Measurements from ENCODE around the gene TBC1D22A.

Gene TBC1D22A

GRCh38 chr22:47011131-47011858 lies 248.8 kb downstream of the TBC1D22A start:
- H3K9me3 ChIP-seq (ENCODE audit: control insufficient read depth in 2 of 2, low read length in 2 of 2) = no peaks in the 10 kb centered on the region
- no peak overlapping the region for H3K9ac ChIP-seq (ENCODE audit: low read length in 2 of 2)
- H3K4me1 ChIP-seq (ENCODE audit: control insufficient read depth, insufficient read depth, low read length) = no peaks in the 10 kb centered on the region
- no peak overlapping the region for H3K4me3 ChIP-seq (ENCODE audit: low read length in 2 of 2)
- no peaks in the 10 kb centered on the region for H3K27me3 ChIP-seq (ENCODE audit: control insufficient read depth in 1 of 2, insufficient read depth in 2 of 2, low read length in 2 of 2)
- peaks cover 3 to 13% of the 10 kb centered on the region in 2 donors for H3K36me3 ChIP-seq (ENCODE audit: control insufficient read depth in 2 of 2, insufficient read depth in 2 of 2, low read length in 2 of 2)
- H3K27ac ChIP-seq (ENCODE audit: low read length) = no peak overlapping the region

GRCh38 chr22:47011859-47012258 lies 249.4 kb downstream of the TBC1D22A start:
- H3K27ac ChIP-seq (ENCODE audit: low read length) = no peak overlapping the region
- H3K4me3 ChIP-seq (ENCODE audit: low read length in 2 of 2) = no peak overlapping the region
- H3K9ac ChIP-seq (ENCODE audit: low read length in 2 of 2) = no peak overlapping the region
- H3K27me3 ChIP-seq (ENCODE audit: control insufficient read depth in 1 of 2, insufficient read depth in 2 of 2, low read length in 2 of 2) = no peaks in the 10 kb centered on the region
- H3K9me3 ChIP-seq (ENCODE audit: control insufficient read depth in 2 of 2, low read length in 2 of 2) = no peaks in the 10 kb centered on the region
- no peaks in the 10 kb centered on the region for H3K4me1 ChIP-seq (ENCODE audit: control insufficient read depth, insufficient read depth, low read length)
- peaks cover 3 to 10% of the 10 kb centered on the region in 2 donors for H3K36me3 ChIP-seq (ENCODE audit: control insufficient read depth in 2 of 2, insufficient read depth in 2 of 2, low read length in 2 of 2)

DNA sequence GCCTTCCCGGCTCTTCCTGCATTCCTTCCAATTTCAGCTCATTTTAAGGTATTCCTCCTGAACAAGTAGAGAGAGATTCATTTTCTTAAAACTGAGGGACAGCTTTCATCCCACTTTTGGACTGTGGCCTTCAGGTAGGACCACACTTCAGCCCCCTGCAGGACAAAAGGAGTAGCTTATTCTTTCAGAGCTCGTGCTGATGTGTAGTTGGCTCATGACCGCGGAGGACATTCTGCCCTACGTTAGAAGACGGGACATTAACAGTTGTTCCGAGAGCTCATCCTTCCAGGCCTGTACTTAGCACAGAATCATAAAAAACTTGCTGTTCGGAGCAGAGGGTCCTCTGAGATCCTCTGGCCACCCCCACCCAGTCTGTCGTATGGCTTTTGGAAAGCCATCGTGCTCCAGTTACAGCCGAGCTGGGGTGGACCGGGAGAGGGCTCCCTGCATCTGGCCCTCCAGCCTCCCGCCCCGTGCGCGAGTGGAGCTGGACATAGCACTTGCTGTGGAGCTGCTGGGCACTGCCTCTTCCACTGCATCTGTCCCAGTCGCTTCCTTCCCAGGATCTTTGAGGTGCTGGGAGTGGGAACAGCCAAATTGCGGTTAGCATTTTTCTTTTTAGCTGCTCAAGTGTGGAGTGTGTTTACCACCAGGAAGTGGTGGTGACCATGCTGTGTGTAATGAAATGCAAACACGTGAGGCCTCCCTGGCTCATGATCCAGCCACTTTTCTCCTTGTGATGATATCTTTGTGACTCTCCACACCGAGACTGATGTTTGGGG lies 250.3 kb downstream of the TBC1D22A start:
- Histone ChIP-seq H3K9ac (ENCODE audit: low read length in 2 of 2) (no peak overlapping the region), H3K27me3 (ENCODE audit: control insufficient read depth in 1 of 2, insufficient read depth in 2 of 2, low read length in 2 of 2) (no peaks in the 10 kb centered on the region), H3K9me3 (ENCODE audit: control insufficient read depth in 2 of 2, low read length in 2 of 2) (no peaks in the 10 kb centered on the region), H3K27ac (ENCODE audit: low read length) (no peak overlapping the region), H3K4me3 (ENCODE audit: low read length in 2 of 2) (no peak overlapping the region), H3K36me3 (ENCODE audit: control insufficient read depth in 2 of 2, insufficient read depth in 2 of 2, low read length in 2 of 2) (peaks cover 3 to 9% of the 10 kb centered on the region in 2 donors), H3K4me1 (ENCODE audit: control insufficient read depth, insufficient read depth, low read length) (no peaks in the 10 kb centered on the region)

DNA sequence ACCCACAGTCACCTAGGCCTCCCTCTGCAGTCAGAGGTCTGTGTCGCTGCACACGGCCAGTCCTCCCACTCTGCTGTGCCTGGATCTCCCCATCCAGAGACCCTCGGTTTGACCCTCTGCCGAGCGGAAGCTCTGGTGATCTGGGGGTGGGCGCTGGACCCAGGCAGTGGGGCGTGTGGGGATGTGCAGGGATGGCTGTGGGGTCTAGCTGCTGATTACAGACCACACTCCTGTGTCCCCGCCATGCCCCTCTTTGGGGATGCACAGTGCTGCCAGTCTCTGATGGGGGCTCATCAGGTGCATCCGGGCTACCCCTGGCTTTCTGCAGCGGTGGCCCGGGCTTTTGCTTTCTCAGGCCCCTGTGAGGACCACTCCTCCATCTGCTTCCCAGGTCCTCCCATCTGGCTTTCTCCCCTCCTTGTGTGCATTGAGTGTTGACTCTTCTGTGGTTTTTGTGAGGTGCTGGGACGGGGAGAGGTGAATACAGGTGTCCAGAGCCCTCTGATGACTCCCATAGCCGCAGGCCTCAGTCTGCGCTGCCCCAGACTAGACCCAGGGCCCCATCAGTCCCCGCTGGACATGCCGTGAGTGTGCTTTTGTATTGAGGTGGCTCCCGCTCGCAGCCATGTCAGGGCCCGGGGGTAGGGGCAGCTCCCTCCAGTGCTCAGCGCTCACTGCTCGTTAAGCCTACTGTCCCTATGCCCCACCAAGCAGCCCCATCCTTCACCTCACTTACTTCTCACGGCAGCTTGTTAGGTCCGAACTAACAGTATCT lies 251.6 kb downstream of the TBC1D22A start:
- H3K27me3 ChIP-seq (ENCODE audit: control insufficient read depth in 1 of 2, insufficient read depth in 2 of 2, low read length in 2 of 2) = no peaks in the 10 kb centered on the region
- H3K4me1 ChIP-seq (ENCODE audit: control insufficient read depth, insufficient read depth, low read length) = no peaks in the 10 kb centered on the region
- no peak overlapping the region for H3K27ac ChIP-seq (ENCODE audit: low read length)
- peaks cover 3 to 7% of the 10 kb centered on the region in 2 donors for H3K36me3 ChIP-seq (ENCODE audit: control insufficient read depth in 2 of 2, insufficient read depth in 2 of 2, low read length in 2 of 2)
- no peaks in the 10 kb centered on the region for H3K9me3 ChIP-seq (ENCODE audit: control insufficient read depth in 2 of 2, low read length in 2 of 2)
- H3K4me3 ChIP-seq (ENCODE audit: low read length in 2 of 2) = no peak overlapping the region
- no peak overlapping the region for H3K9ac ChIP-seq (ENCODE audit: low read length in 2 of 2)

DNA sequence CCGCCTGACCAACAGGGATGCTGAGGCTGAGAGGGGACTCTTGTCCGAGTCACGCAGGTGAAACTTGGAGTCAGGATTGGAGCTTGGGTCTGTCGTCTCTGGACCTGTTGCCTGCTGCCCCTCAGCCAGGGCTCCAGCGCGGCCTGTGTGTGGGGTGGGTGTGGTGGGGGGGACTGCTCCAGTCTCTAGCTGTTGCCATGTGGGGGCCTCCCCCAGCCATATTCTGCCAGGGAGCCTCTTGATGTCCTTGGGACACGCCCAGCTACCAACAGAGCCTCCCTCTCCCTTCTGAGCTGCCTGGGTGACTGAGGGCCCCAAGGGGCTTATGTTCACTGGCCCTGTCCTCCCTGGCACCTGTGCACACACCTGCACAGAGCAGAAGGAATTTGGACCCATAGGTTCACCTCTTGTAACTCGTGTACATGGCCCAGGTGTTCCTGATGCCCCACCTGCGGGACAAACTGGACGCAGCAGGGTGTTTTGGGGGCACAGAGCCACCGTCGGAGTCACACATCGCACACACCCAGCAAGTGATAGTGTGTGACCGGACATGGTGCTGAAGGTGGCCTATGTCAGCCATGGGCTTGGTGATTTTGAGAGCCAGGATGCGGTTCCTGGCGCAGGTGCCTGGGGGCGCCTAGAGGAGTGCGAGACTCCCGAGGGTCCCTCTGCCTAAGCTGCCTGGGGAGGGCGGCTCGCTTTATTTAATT lies 252.3 kb downstream of the TBC1D22A start:
- Histone ChIP-seq H3K36me3 (ENCODE audit: control insufficient read depth in 2 of 2, insufficient read depth in 2 of 2, low read length in 2 of 2) (no peaks in the 10 kb centered on the region), H3K4me3 (ENCODE audit: low read length in 2 of 2) (no peak overlapping the region), H3K9me3 (ENCODE audit: control insufficient read depth in 2 of 2, low read length in 2 of 2) (no peaks in the 10 kb centered on the region), H3K27me3 (ENCODE audit: control insufficient read depth in 1 of 2, insufficient read depth in 2 of 2, low read length in 2 of 2) (no peaks in the 10 kb centered on the region), H3K27ac (ENCODE audit: low read length) (no peak overlapping the region), H3K4me1 (ENCODE audit: control insufficient read depth, insufficient read depth, low read length) (no peaks in the 10 kb centered on the region), H3K9ac (ENCODE audit: low read length in 2 of 2) (no peak overlapping the region)

DNA sequence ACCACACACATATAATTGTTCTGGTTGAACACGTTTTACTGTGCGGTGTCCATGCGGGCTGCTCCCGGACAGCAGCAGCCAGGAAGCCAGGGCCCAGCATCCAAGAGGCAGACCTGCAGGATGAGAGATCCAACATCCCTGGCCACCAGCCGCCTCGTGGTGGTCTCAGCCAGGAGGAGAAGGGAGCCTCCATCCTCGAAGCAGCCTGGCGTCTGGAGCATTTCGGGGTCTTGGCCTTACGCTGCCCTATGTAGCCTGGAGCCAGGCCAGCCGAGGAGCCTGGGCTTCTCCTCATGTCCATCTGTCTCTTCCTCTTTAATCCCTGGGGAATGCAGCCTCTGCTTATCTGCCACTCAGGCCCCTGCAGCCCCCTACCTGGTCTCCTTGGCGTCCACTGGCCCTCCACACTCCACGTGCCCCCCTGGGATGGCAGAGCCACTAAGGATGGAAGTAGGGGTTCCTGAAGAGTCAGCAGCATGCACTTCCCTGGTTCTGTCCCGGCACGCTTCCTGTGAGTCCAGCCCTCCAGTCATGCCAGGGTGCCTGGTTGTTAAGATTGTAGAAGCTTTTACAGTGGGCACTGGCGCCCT lies 253.2 kb downstream of the TBC1D22A start:
- H3K27ac ChIP-seq (ENCODE audit: low read length) = no peak overlapping the region
- H3K9me3 ChIP-seq (ENCODE audit: control insufficient read depth in 2 of 2, low read length in 2 of 2) = no peaks in the 10 kb centered on the region
- no peak overlapping the region for H3K4me3 ChIP-seq (ENCODE audit: low read length in 2 of 2)
- no peaks in the 10 kb centered on the region for H3K4me1 ChIP-seq (ENCODE audit: control insufficient read depth, insufficient read depth, low read length)
- H3K9ac ChIP-seq (ENCODE audit: low read length in 2 of 2) = no peak overlapping the region
- no peaks in the 10 kb centered on the region for H3K36me3 ChIP-seq (ENCODE audit: control insufficient read depth in 2 of 2, insufficient read depth in 2 of 2, low read length in 2 of 2)
- no peaks in the 10 kb centered on the region for H3K27me3 ChIP-seq (ENCODE audit: control insufficient read depth in 1 of 2, insufficient read depth in 2 of 2, low read length in 2 of 2)

GRCh38 chr22:47016631-47017030 lies 254.2 kb downstream of the TBC1D22A start:
- H3K36me3 ChIP-seq (ENCODE audit: control insufficient read depth in 2 of 2, insufficient read depth in 2 of 2, low read length in 2 of 2) = no peaks in the 10 kb centered on the region
- no peak overlapping the region for H3K4me3 ChIP-seq (ENCODE audit: low read length in 2 of 2)
- no peak overlapping the region for H3K27ac ChIP-seq (ENCODE audit: low read length)
- H3K9ac ChIP-seq (ENCODE audit: low read length in 2 of 2) = no peak overlapping the region
- H3K9me3 ChIP-seq (ENCODE audit: control insufficient read depth in 2 of 2, low read length in 2 of 2) = no peaks in the 10 kb centered on the region
- no peaks in the 10 kb centered on the region for H3K27me3 ChIP-seq (ENCODE audit: control insufficient read depth in 1 of 2, insufficient read depth in 2 of 2, low read length in 2 of 2)
- H3K4me1 ChIP-seq (ENCODE audit: control insufficient read depth, insufficient read depth, low read length) = no peaks in the 10 kb centered on the region

- no peaks in the 10 kb centered on the region for H3K36me3 ChIP-seq (ENCODE audit: control insufficient read depth in 2 of 2, insufficient read depth in 2 of 2, low read length in 2 of 2)
- H3K4me1 ChIP-seq (ENCODE audit: control insufficient read depth, insufficient read depth, low read length) = no peaks in the 10 kb centered on the region
- no peak overlapping the region for H3K9ac ChIP-seq (ENCODE audit: low read length in 2 of 2)
- no peak overlapping the region for H3K4me3 ChIP-seq (ENCODE audit: low read length in 2 of 2)
- H3K27me3 ChIP-seq (ENCODE audit: control insufficient read depth in 1 of 2, insufficient read depth in 2 of 2, low read length in 2 of 2) = no peaks in the 10 kb centered on the region
- no peak overlapping the region for H3K27ac ChIP-seq (ENCODE audit: low read length)
- H3K9me3 ChIP-seq (ENCODE audit: control insufficient read depth in 2 of 2, low read length in 2 of 2) = no peaks in the 10 kb centered on the region
Observed at GRCh38 chr22:47017245-47017644, 254.8 kb downstream of the TBC1D22A start.

GRCh38 chr22:47018010-47018910 lies 255.8 kb downstream of the TBC1D22A start:
- H3K9me3 ChIP-seq (ENCODE audit: control insufficient read depth in 2 of 2, low read length in 2 of 2) = no peaks in the 10 kb centered on the region
- H3K4me3 ChIP-seq (ENCODE audit: low read length in 2 of 2) = no peak overlapping the region
- H3K36me3 ChIP-seq (ENCODE audit: control insufficient read depth in 2 of 2, insufficient read depth in 2 of 2, low read length in 2 of 2) = no peaks in the 10 kb centered on the region
- H3K27ac ChIP-seq (ENCODE audit: low read length) = no peak overlapping the region
- no peaks in the 10 kb centered on the region for H3K27me3 ChIP-seq (ENCODE audit: control insufficient read depth in 1 of 2, insufficient read depth in 2 of 2, low read length in 2 of 2)
- no peaks in the 10 kb centered on the region for H3K4me1 ChIP-seq (ENCODE audit: control insufficient read depth, insufficient read depth, low read length)
- H3K9ac ChIP-seq (ENCODE audit: low read length in 2 of 2) = no peak overlapping the region
